K562 (cell line): ENCODE results near the gene SELPLG. TPM values are rescaled to one million over a fixed set of nuclear protein-coding genes. Genes with fewer than 3 reads are reported as not detected.
A peak's percentile ranks its signal among the peaks of the same experiment; 100 is the strongest.

Source experiments
- ATAC-seq: fragments of 200-7000 bp; cut with Tn5 transposase; 3 replicates; pipeline ENCODE4 v1.9.1; 2020; ENCODE audit warnings: moderate library complexity
- BruUV-seq: library from RNA; stranded (reverse); fragments of 400-500 nt; replicated peaks from 2 replicates; lab custom pipeline; 2021; lab: Mats Ljungman, UMichigan
- CTCF ChIA-PET: fragments of 300-600 bp; formaldehyde crosslinking; extraction: SDS; loops from one replicate; lab custom pipeline; 2021; ENCODE audit warnings: low intra/inter-chr PET ratio; lab: Yijun Ruan, JAX
- POLR2A ChIA-PET: fragments of 300-600, 350-650 bp; sonication (Branson Sonifier 250); formaldehyde crosslinking; extraction: SDS; loops from one replicate; lab custom pipeline; 2021; ENCODE audit warnings: antibody characterized with exemption, inconsistent platforms; lab: Yijun Ruan, JAX
- DNase-seq, 4 experiments: peaks; one replicate each; pipeline versions ENCODE4 v3.0.0 to v3.0.0-alpha.2; 2011 to 2018; ENCODE audit warnings: low spot score in 3 of 4, mixed read lengths in 3 of 4; ENCODE audit errors: extremely low read depth in 1 of 4
- FAIRE-seq: peaks from 2 replicates; lab custom pipeline; 2011; peaks lifted over from hg19 to GRCh38; lab: Jason Lieb, UNC
- H2AFZ ChIP-seq: 2 replicates; pipeline ENCODE4 v1.6.0; 2011; ENCODE audit warnings: low read depth, low read length, control low read depth, inconsistent platforms
- H3K27ac ChIP-seq: fragments of 200-600 bp; 3 replicates; pipeline ENCODE4 v1.8.0; 2011; ENCODE audit warnings: low read depth, mild to moderate bottlenecking, control low read depth, inconsistent platforms, low read length, moderate library complexity, mixed read lengths; ENCODE audit errors: extremely low read depth
- H3K27me3 ChIP-seq, 2 experiments: fragments of 300-600 bp in 1 of 2; 2 replicates in 1 of 2; 3 replicates in 1 of 2; pipeline versions ENCODE4 v1.6.0 to v1.8.0; 2011; ENCODE audit warnings: inconsistent platforms in 2 of 2, low read length in 2 of 2, mild to moderate bottlenecking in 1 of 2, mixed read lengths in 1 of 2, moderate library complexity in 1 of 2; ENCODE audit not compliant: control insufficient read depth in 2 of 2, insufficient read depth in 2 of 2
- H3K36me3 ChIP-seq: fragments of 300-600 bp; 3 replicates; pipeline ENCODE4 v1.8.0; 2011; ENCODE audit warnings: mild to moderate bottlenecking, low read length, inconsistent platforms; ENCODE audit not compliant: control insufficient read depth, insufficient read depth
- H3K4me1 ChIP-seq, 2 experiments: fragments of 200-600 bp in 1 of 2; replicated peaks in 1 of 2; 2 replicates in 1 of 2; 3 replicates in 1 of 2; pipeline versions ENCODE4 v1.5.1 to v1.8.0; 2011; ENCODE audit warnings: inconsistent platforms in 2 of 2, low read length in 2 of 2, mild to moderate bottlenecking in 1 of 2, mixed read lengths in 1 of 2, moderate library complexity in 1 of 2; ENCODE audit not compliant: control insufficient read depth in 2 of 2, insufficient read depth in 2 of 2
- H3K4me2 ChIP-seq: 2 replicates; pipeline ENCODE4 v1.6.1; 2011; ENCODE audit warnings: low read length, control low read depth, inconsistent platforms, mixed read lengths; ENCODE audit not compliant: insufficient read depth
- H3K4me3 ChIP-seq: fragments of 200-600 bp; sonication (generic), shearing (Covaris generic); 2 replicates; pipeline ENCODE4 v1.5.1; 2016; ENCODE audit warnings: control low read depth, inconsistent platforms
- H3K79me2 ChIP-seq: fragments of 200-600 bp; 3 replicates; pipeline ENCODE4 v1.8.0; 2011; ENCODE audit warnings: low read length, inconsistent platforms; ENCODE audit not compliant: control insufficient read depth, insufficient read depth
- H3K9ac ChIP-seq, 2 experiments: 2 replicates each; pipeline versions ENCODE4 v1.6.0 to v1.6.1; 2011; ENCODE audit warnings: low read depth in 2 of 2, low read length in 2 of 2, control low read depth in 1 of 2, inconsistent platforms in 1 of 2, mild to moderate bottlenecking in 1 of 2, mixed read lengths in 1 of 2; ENCODE audit not compliant: insufficient read depth in 1 of 2
- H3K9me1 ChIP-seq: one replicate; pipeline ENCODE4 v1.6.0; 2011; ENCODE audit warnings: inconsistent platforms, mild to moderate bottlenecking, low read length, moderate library complexity; ENCODE audit not compliant: control insufficient read depth, insufficient read depth
- H3K9me3 ChIP-seq: replicated peaks from 2 replicates; pipeline ENCODE4 v1.5.1; 2011; ENCODE audit warnings: low read depth, low read length, inconsistent platforms; ENCODE audit not compliant: control insufficient read depth, insufficient read depth
- H4K20me1 ChIP-seq: replicated peaks from 2 replicates; pipeline ENCODE4 v1.6.1; 2011; ENCODE audit warnings: low read length, inconsistent platforms, mixed read lengths; ENCODE audit not compliant: control insufficient read depth, insufficient read depth
- EGR1 ChIP-seq: fragments of 450-650 bp; conservative IDR thresholded peaks from 2 replicates; pipeline ENCODE4 v1.6.1; 2017; ENCODE audit warnings: mild to moderate bottlenecking
- LCOR ChIP-seq: sonication (generic); formaldehyde crosslinking; IDR thresholded peaks from 2 replicates; pipeline ENCODE4 v1.8.0; 2022; ENCODE audit warnings: mild to moderate bottlenecking, missing genetic modification reagents
- MTA2 ChIP-seq: fragments of 450-650 bp; IDR thresholded peaks from 2 replicates; pipeline ENCODE4 v1.6.1; 2016; ENCODE audit warnings: low read depth
- NR4A1 ChIP-seq, 2 experiments: fragments of 250-450 bp in 1 of 2; fragments of 450-650 bp in 1 of 2; sonication (Bioruptor Pico) in 1 of 2; IDR thresholded peaks; 2 replicates each; pipeline versions ENCODE4 v1.4.0 to v1.6.1; 2016 to 2020; ENCODE audit warnings: mild to moderate bottlenecking in 2 of 2, missing compliant biosample characterization in 1 of 2, missing genetic modification characterization in 1 of 2, moderate library complexity in 1 of 2
- RBM14 ChIP-seq: fragments of 200-400 bp; formaldehyde crosslinking; IDR thresholded peaks from 2 replicates; pipeline ENCODE4 v1.6.1; 2018; ENCODE audit warnings: low read depth, mild to moderate bottlenecking, low read length, moderate library complexity, borderline replicate concordance; ENCODE audit not compliant: insufficient read depth
- ZNF133 ChIP-seq: fragments of 250-450 bp; sonication (Bioruptor Pico); IDR thresholded peaks from 2 replicates; pipeline ENCODE4 v1.4.0; 2020; ENCODE audit warnings: mild to moderate bottlenecking
- WGBS: fragments of 100-300 bp; shearing (Covaris generic); methylation state at CpG from one replicate; pipeline ENCODE4 v1.1.6; 2016; ENCODE audit warnings: low coverage, mixed read lengths; ENCODE audit not compliant: insufficient coverage; ENCODE audit errors: missing lambda C conversion rate; 5-methylcytosine and 5-hydroxymethylcytosine counted together
- in situ Hi-C: fragments of 300-500 bp; cut with MboI; formaldehyde crosslinking; loops from 4 replicates; pipeline ENCODE4 v1.15.0; 2018; ENCODE audit warnings: inconsistent platforms, mixed read lengths
- intact Hi-C: fragments of 100-400 bp; cut with micrococcal nuclease; formaldehyde crosslinking; loops from 2 replicates; pipeline ENCODE4 v1.14.2; 2022
- polyA plus RNA-seq, 8 experiments: library from polyadenylated mRNA; depleted of rRNA in 4 of 8; stranded (reverse) in 5 of 8; unstranded in 3 of 8; fragments of >200 nt; fragmentation: Nextera tagmentation in 2 of 8; fragmentation: Illumina TruSeq in 1 of 8; extraction: Ambion mirVana in 2 of 8; extraction: Trizol in 1 of 8; gene quantifications; 2 replicates each; pipeline versions ENCODE4 v1.2.1 to v1.2.3, GENCODE V29; 2011 to 2014; ENCODE audit warnings: inconsistent platforms in 1 of 8, missing spikeins in 1 of 8
- total RNA-seq, 7 experiments: library from RNA; depleted of rRNA in 6 of 7; stranded (reverse); fragments of >200 nt in 6 of 7; fragmentation: Illumina TruSeq in 2 of 7; extraction: Trizol in 2 of 7; gene quantifications; 2 replicates each; pipeline versions ENCODE4 v1.2.1 to v1.2.3, GENCODE V29; 2011 to 2021; ENCODE audit warnings: low replicate concordance in 1 of 7

SELPLG gene
- total and polyA plus RNA-seq, 9 of the 15 experiments (the other 6 are each of a cell fraction or from before 2014, with no cell fraction given), result 0.22 to 10.2 (median 1.7) TPM

DNA sequence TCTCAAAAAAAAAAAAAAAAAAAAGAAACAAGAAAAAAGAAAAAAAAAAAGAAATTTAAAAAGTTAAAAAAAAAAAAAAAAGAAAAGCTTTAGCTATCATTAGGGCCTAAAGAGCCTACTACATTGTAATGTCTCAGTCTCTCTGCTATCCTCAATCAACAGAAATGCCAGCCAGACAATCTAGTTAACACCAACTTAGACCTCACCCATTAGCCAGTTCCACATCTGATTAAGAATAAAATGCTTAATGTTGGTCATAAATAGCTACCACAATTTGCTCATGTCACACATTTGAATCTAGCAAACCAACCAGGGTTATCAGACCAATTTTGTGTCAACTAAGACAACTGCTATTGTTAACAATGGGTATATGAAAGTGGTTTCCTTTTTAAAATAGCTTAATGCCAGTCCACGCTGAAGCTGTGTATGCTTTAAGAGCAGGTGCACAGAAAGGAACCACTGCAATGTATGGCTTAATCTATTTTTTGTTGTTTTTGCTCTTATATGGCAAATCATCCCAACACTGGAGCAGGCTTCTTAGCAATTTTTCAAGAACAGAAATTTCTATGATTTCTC lies 45.5 kb upstream of the SELPLG start (continued):
- TF ChIP-seq NR4A1 (CRISPR knock-in tag; IDR thresholded peaks at IDR 0.05) (no peak), NR4A1 (tag; IDR thresholded peaks at IDR 0.05) (no peak), MTA2 (no peak), ZNF133 (CRISPR knock-in tag) (no peak), RBM14 (no peak)

DNA sequence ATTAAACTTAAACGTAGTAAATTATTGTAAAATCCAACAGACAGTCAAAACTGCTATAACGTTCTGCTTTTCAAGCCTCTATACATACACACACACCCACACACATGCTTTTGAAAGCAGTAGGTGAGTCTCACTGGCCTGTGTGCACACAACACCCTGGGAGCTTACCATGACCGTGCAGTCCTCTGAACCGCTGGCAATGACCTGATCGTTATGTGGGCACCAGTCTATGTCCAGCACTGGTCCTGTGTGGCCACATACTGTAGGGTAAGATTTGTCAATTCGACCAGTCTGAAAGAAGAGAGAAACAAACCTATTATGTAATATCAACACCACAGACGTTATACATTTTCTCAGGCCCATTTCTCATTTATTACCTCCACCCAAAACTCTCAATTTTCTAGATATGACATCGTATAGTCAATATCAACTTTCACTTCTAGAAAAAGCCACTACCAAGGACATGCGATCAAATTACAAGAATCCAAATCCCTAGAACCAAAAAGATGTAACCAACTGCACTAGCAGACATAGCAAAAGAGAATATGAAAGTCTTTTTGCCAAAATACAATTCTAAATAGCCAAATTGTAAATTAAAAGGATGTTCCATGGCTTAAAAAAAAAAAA lies 44.5 kb upstream of the SELPLG start:
- no TSS peak for BruUV-seq
- Histone ChIP-seq H3K79me2 (peaks cover 71% of the 10 kb centered on the region), H3K9me1 (no peaks in the 10 kb centered on the region), H3K36me3 (peaks cover 64% of the 10 kb centered on the region), H3K4me3 (no peak overlapping the region), H3K4me2 (no peak overlapping the region), H3K9ac (peak overlapping the region in 1 of 2 experiments; percentile 57; a peak in 1 of 4 replicates), H3K27ac (peak overlapping the region; percentile 32; the same call in 1 of the 3 replicates), H4K20me1 (no peaks in the 10 kb centered on the region), H3K4me1 (peaks cover 0 to 6% of the 10 kb centered on the region in 2 experiments; a peak in 3 of 5 replicates), H3K9me3 (no peaks in the 10 kb centered on the region), H2AFZ (no peak overlapping the region), H3K27me3 (no peaks in the 10 kb centered on the region)
- WGBS, result 81% methylated on average over 9 of the region's 9 CpGs
- DNase-seq, result no peak
- POLR2A ChIA-PET, result no interaction called here
- in situ Hi-C loops, result no loop called here
- CTCF ChIA-PET, result interaction anchor here (0.6 kb wide), 1 partner anchor 234 kb away, joined by 3 read pairs; no protein-coding TSS in a partner anchor
- no peak for FAIRE-seq
- intact Hi-C loops, result no loop called here
- TF ChIP-seq LCOR (CRISPR knock-in tag), result no peak
- 0 out of 2 replicates have a peak, but pooled peaks have one; percentile 13 for TF ChIP-seq EGR1
- peak; percentile 43; the same call in 2 of the 3 replicates for ATAC-seq
